ENCODE measurements around the gene ZNF225. TPM values are rescaled to one million over a fixed set of nuclear protein-coding genes. Genes with fewer than 3 reads are reported as not detected.

Gene ZNF225
- total RNA-seq, 1 donor: 6.2 TPM

- Histone ChIP-seq H3K9me3 (ENCODE audit: low read depth, low read length) (no peaks in the 10 kb centered on the region), H3K36me3 (ENCODE audit: insufficient read depth, low read length) (no peaks in the 10 kb centered on the region), H3K4me1 (ENCODE audit: insufficient read depth, low read length) (peaks cover 9% of the 10 kb centered on the region), H4K20me1 (ENCODE audit: insufficient read depth, low read length) (no peaks in the 10 kb centered on the region), H3K4me2 (ENCODE audit: insufficient read depth, low read length) (peak overlapping the region; percentile 99), H3K27me3 (ENCODE audit: insufficient read depth, low read length) (no peaks in the 10 kb centered on the region), H2AFZ (ENCODE audit: low read length) (peak overlapping the region; percentile 100), H3K79me2 (ENCODE audit: insufficient read depth, low read length) (peaks cover 8% of the 10 kb centered on the region), H3K27ac (ENCODE audit: low read depth, low read length) (no peak overlapping the region), H3K4me3 (ENCODE audit: insufficient read depth, low read length) (peak overlapping the region; percentile 95)
- DNase-seq (ENCODE audit: insufficient read length, low spot score, missing footprints): no peak
- TF ChIP-seq CTCF (IDR thresholded peaks at IDR 0.05; ENCODE audit: extremely low read depth, low read depth, low read length): no peak
Measured at GRCh38 chr19:44072543-44073401, 40.4 kb upstream of the ZNF225 start.

DNA sequence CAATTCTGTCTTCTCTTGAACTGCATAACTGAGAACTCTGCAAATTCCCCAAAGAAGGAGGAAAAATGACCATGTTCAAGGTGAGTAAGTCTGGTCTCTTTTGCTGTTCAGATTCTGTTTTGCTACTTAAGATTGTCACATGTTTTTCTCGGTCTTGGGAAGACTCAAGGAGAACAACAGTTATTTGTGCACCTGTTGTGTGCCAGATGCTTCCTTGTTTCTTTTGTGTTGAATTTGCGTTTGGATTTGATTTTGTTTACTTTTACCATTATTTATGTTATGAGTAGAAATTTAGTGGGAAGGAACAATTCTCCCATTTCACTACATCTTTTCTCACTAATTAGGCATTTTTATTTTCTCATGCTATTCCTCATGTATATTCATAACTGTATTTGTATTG lies 36.9 kb upstream of the ZNF225 start:
- Histone ChIP-seq H3K9me3 (ENCODE audit: low read depth, low read length) (no peaks in the 10 kb centered on the region), H2AFZ (ENCODE audit: low read length) (no peak overlapping the region), H3K27ac (ENCODE audit: low read depth, low read length) (no peak overlapping the region), H3K4me2 (ENCODE audit: insufficient read depth, low read length) (no peak overlapping the region), H3K27me3 (ENCODE audit: insufficient read depth, low read length) (no peaks in the 10 kb centered on the region), H3K4me1 (ENCODE audit: insufficient read depth, low read length) (peaks cover 9% of the 10 kb centered on the region), H3K36me3 (ENCODE audit: insufficient read depth, low read length) (peaks cover 3% of the 10 kb centered on the region), H3K79me2 (ENCODE audit: insufficient read depth, low read length) (peaks cover 8% of the 10 kb centered on the region), H3K4me3 (ENCODE audit: insufficient read depth, low read length) (no peak overlapping the region), H4K20me1 (ENCODE audit: insufficient read depth, low read length) (no peaks in the 10 kb centered on the region)
- TF ChIP-seq CTCF (IDR thresholded peaks at IDR 0.05; ENCODE audit: extremely low read depth, low read depth, low read length): no peak
- DNase-seq (ENCODE audit: insufficient read length, low spot score, missing footprints): no peak

DNA sequence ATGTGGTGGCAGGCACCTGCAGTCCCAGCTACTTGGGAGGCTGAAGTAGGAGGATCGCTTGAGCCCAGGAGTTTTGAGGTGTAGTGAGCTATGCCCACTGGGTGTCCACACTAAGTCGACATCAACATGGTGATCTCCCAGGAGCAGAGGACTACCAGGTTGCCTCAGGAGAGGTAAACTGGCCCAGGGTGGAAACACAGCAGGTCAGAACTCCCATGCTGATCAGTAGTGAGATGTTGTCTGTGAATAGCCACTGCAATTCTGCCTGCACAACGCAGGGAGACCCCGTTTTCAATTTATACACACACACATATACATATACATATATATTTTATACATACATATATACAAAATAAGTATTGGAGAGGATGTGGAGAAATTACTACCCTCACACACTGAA lies 21.1 kb upstream of the ZNF225 start:
- TF ChIP-seq CTCF (IDR thresholded peaks at IDR 0.05; ENCODE audit: extremely low read depth, low read depth, low read length): no peak
- Histone ChIP-seq H3K27ac (ENCODE audit: low read depth, low read length) (no peak overlapping the region), H3K36me3 (ENCODE audit: insufficient read depth, low read length) (no peaks in the 10 kb centered on the region)

GRCh38 chr19:44093931-44094765 lies 19.1 kb upstream of the ZNF225 start, which contains the start of gene ZNF224:
Gene ZNF224, plus strand, starts transcription at chr19:44094361. Its CDS starts 3,513 bp downstream, at chr19:44097874.
- Histone ChIP-seq H3K4me2 (ENCODE audit: insufficient read depth, low read length) (peak within 1 kb of the TSS; percentile 99), H3K36me3 (ENCODE audit: insufficient read depth, low read length) (peaks cover 8% of the 10 kb centered on the region), H2AFZ (ENCODE audit: low read length) (peak within 1 kb of the TSS; percentile 100), H3K27me3 (ENCODE audit: insufficient read depth, low read length) (no peaks in the 10 kb centered on the region), H4K20me1 (ENCODE audit: insufficient read depth, low read length) (no peaks in the 10 kb centered on the region), H3K27ac (ENCODE audit: low read depth, low read length) (peak within 1 kb of the TSS; percentile 60), H3K4me3 (ENCODE audit: insufficient read depth, low read length) (peak within 1 kb of the TSS; percentile 98), H3K9me3 (ENCODE audit: low read depth, low read length) (no peaks in the 10 kb centered on the region), H3K79me2 (ENCODE audit: insufficient read depth, low read length) (peaks cover 28% of the 10 kb centered on the region), H3K4me1 (ENCODE audit: insufficient read depth, low read length) (peaks cover 3% of the 10 kb centered on the region)
- peak; percentile 90 for DNase-seq (ENCODE audit: insufficient read length, low spot score, missing footprints)
- TF ChIP-seq CTCF (IDR thresholded peaks at IDR 0.05; ENCODE audit: extremely low read depth, low read depth, low read length): no peak

More for the DNA sequence above, 21.1 kb upstream of the ZNF225 start:
- Histone ChIP-seq H3K4me3 (ENCODE audit: insufficient read depth, low read length) (no peak overlapping the region), H3K9me3 (ENCODE audit: low read depth, low read length) (no peaks in the 10 kb centered on the region), H4K20me1 (ENCODE audit: insufficient read depth, low read length) (no peaks in the 10 kb centered on the region), H3K4me2 (ENCODE audit: insufficient read depth, low read length) (no peak overlapping the region), H3K79me2 (ENCODE audit: insufficient read depth, low read length) (peaks cover 21% of the 10 kb centered on the region), H2AFZ (ENCODE audit: low read length) (no peak overlapping the region), H3K27me3 (ENCODE audit: insufficient read depth, low read length) (no peaks in the 10 kb centered on the region), H3K4me1 (ENCODE audit: insufficient read depth, low read length) (peaks cover 3% of the 10 kb centered on the region)
- no peak for DNase-seq (ENCODE audit: insufficient read length, low spot score, missing footprints)
